H1 (cell line): Measurements from ENCODE around the gene FGGY. TPM values are rescaled to one million over a fixed set of nuclear protein-coding genes. Genes with fewer than 3 reads are reported as not detected.

ENCODE experiments used
- ATF2 ChIP-seq: IDR thresholded peaks from 2 replicates; pipeline ENCODE4 v1.6.1; 2012; ENCODE audit warnings: low read length, inconsistent platforms
- ATF3 ChIP-seq: IDR thresholded peaks from 2 replicates; pipeline ENCODE4 v1.6.1; 2011; ENCODE audit warnings: low read depth, mild to moderate bottlenecking, low read length; ENCODE audit not compliant: insufficient read depth
- CBX5 ChIP-seq: fragments of 300-800, 300-1000 bp; sonication (generic); IDR thresholded peaks from 2 replicates; pipeline ENCODE4 v1.7.1; 2016; ENCODE audit warnings: antibody characterized with exemption, low read length, low read depth
- CHD1 ChIP-seq: IDR thresholded peaks from 2 replicates; pipeline ENCODE4 v1.6.1; 2012; ENCODE audit warnings: low read depth, low read length, improper control_type of control experiment
- EGR1 ChIP-seq: IDR thresholded peaks from 2 replicates; pipeline ENCODE4 v1.6.1; 2011; ENCODE audit warnings: low read depth, low read length, borderline replicate concordance
- JUND ChIP-seq: IDR thresholded peaks from 2 replicates; pipeline ENCODE4 v1.6.1; 2011; ENCODE audit warnings: mild to moderate bottlenecking, improper control_type of control experiment, low read length
- NRF1 ChIP-seq: IDR thresholded peaks from 2 replicates; pipeline ENCODE4 v1.6.1; 2011; ENCODE audit warnings: mild to moderate bottlenecking, low read depth, low read length, improper control_type of control experiment
- SP2 ChIP-seq: IDR thresholded peaks from 2 replicates; pipeline ENCODE4 v1.6.1; 2012; ENCODE audit warnings: mild to moderate bottlenecking, low read length, inconsistent platforms
- SUZ12 ChIP-seq: fragments of 200-600 bp; sonication (generic); IDR thresholded peaks from 2 replicates; pipeline ENCODE4 v1.6.1; 2012; ENCODE audit warnings: mild to moderate bottlenecking, inconsistent platforms, low read length, moderate library complexity, mixed read lengths
- polyA plus RNA-seq, 7 experiments: library from polyadenylated mRNA; depleted of rRNA in 3 of 7; stranded (reverse) in 5 of 7; unstranded in 2 of 7; fragments of >200 nt in 5 of 7; fragments of 200-250 nt in 2 of 7; gene quantifications; 1 replicate in 5 of 7; 2 replicates in 1 of 7; 4 replicates in 1 of 7; pipeline versions ENCODE4 v1.2.1 to v1.2.3, GENCODE V29; 2011 to 2013; ENCODE audit warnings: missing spikeins in 2 of 7, mixed read lengths in 2 of 7
- total RNA-seq: library from RNA; stranded (reverse); fragmentation: NEBNext Ultra II Directional; extraction: Animal tissue kit (Norgen Biotek cat#: 25700); gene quantifications from 2 replicates; pipeline ENCODE4 v1.2.1, GENCODE V29; 2021
- TF ChIP-seq, protein P1 (sequence below): fragments of 300-600 bp; sonication (generic); IDR thresholded peaks from 2 replicates; pipeline ENCODE4 v1.7.1; 2012; ENCODE audit warnings: low read length, moderate library complexity, mild to moderate bottlenecking, inconsistent platforms; ENCODE audit not compliant: insufficient replicate concordance

The FGGY gene
- total and polyA plus RNA-seq, 2 of the 8 experiments (the other 6 are each of a cell fraction or from before 2014, with no cell fraction given) = 10.3 to 12.5 TPM

DNA sequence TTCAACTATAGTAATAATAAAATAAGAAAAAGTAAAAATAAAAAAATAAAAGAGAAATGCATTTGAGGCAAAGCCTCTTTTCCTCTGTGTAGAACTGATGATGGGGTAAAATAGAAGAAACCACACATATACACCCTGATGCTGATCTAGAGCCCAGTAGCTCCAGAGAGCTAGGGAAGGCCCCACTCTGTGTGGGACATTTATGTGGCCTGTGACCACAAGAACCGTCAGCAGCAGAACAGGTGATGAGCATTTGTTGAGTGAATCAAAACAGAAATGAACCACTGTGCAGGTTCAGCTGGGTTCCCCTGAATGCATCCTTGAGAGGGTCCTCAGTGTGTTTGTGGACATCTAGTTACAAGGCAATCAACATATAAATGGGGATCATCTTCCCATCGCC lies 296.0 kb downstream of the FGGY start (continued):
- TF ChIP-seq, protein P1, sequence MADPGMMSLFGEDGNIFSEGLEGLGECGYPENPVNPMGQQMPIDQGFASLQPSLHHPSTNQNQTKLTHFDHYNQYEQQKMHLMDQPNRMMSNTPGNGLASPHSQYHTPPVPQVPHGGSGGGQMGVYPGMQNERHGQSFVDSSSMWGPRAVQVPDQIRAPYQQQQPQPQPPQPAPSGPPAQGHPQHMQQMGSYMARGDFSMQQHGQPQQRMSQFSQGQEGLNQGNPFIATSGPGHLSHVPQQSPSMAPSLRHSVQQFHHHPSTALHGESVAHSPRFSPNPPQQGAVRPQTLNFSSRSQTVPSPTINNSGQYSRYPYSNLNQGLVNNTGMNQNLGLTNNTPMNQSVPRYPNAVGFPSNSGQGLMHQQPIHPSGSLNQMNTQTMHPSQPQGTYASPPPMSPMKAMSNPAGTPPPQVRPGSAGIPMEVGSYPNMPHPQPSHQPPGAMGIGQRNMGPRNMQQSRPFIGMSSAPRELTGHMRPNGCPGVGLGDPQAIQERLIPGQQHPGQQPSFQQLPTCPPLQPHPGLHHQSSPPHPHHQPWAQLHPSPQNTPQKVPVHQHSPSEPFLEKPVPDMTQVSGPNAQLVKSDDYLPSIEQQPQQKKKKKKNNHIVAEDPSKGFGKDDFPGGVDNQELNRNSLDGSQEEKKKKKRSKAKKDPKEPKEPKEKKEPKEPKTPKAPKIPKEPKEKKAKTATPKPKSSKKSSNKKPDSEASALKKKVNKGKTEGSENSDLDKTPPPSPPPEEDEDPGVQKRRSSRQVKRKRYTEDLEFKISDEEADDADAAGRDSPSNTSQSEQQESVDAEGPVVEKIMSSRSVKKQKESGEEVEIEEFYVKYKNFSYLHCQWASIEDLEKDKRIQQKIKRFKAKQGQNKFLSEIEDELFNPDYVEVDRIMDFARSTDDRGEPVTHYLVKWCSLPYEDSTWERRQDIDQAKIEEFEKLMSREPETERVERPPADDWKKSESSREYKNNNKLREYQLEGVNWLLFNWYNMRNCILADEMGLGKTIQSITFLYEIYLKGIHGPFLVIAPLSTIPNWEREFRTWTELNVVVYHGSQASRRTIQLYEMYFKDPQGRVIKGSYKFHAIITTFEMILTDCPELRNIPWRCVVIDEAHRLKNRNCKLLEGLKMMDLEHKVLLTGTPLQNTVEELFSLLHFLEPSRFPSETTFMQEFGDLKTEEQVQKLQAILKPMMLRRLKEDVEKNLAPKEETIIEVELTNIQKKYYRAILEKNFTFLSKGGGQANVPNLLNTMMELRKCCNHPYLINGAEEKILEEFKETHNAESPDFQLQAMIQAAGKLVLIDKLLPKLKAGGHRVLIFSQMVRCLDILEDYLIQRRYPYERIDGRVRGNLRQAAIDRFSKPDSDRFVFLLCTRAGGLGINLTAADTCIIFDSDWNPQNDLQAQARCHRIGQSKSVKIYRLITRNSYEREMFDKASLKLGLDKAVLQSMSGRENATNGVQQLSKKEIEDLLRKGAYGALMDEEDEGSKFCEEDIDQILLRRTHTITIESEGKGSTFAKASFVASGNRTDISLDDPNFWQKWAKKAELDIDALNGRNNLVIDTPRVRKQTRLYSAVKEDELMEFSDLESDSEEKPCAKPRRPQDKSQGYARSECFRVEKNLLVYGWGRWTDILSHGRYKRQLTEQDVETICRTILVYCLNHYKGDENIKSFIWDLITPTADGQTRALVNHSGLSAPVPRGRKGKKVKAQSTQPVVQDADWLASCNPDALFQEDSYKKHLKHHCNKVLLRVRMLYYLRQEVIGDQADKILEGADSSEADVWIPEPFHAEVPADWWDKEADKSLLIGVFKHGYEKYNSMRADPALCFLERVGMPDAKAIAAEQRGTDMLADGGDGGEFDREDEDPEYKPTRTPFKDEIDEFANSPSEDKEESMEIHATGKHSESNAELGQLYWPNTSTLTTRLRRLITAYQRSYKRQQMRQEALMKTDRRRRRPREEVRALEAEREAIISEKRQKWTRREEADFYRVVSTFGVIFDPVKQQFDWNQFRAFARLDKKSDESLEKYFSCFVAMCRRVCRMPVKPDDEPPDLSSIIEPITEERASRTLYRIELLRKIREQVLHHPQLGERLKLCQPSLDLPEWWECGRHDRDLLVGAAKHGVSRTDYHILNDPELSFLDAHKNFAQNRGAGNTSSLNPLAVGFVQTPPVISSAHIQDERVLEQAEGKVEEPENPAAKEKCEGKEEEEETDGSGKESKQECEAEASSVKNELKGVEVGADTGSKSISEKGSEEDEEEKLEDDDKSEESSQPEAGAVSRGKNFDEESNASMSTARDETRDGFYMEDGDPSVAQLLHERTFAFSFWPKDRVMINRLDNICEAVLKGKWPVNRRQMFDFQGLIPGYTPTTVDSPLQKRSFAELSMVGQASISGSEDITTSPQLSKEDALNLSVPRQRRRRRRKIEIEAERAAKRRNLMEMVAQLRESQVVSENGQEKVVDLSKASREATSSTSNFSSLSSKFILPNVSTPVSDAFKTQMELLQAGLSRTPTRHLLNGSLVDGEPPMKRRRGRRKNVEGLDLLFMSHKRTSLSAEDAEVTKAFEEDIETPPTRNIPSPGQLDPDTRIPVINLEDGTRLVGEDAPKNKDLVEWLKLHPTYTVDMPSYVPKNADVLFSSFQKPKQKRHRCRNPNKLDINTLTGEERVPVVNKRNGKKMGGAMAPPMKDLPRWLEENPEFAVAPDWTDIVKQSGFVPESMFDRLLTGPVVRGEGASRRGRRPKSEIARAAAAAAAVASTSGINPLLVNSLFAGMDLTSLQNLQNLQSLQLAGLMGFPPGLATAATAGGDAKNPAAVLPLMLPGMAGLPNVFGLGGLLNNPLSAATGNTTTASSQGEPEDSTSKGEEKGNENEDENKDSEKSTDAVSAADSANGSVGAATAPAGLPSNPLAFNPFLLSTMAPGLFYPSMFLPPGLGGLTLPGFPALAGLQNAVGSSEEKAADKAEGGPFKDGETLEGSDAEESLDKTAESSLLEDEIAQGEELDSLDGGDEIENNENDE = no peak
- TF ChIP-seq ATF2 (no peak), JUND (no peak), CHD1 (no peak), ATF3 (no peak), SUZ12 (no peak), NRF1 (no peak), SP2 (no peak), EGR1 (no peak), CBX5 (no peak)
